Activated effector memory CD4-positive, alpha-beta T cell treated with anti-CD3 and anti-CD28 coated beads, Interleukin-2, amount 50 U/mL, for 16 hours (primary cell): Measurements from ENCODE around the gene SCYL2.
A peak's percentile ranks its signal among the peaks of the same experiment; 100 is the strongest.
"Not testable (repeated sequence)": the region's sequence is repeated elsewhere in the genome, so short reads cannot be mapped to it uniquely, and the experiment has no call there.

ENCODE experiments used
- DNase-seq: peaks from one replicate; pipeline ENCODE4 v3.0.0-alpha.2; 2020

SCYL2 gene

GRCh38 chr12:100265107-100265506, 1.9 kb upstream of the SCYL2 start:
- not testable (repeated sequence) for DNase-seq

GRCh38 chr12:100265732-100266584, 1.0 kb upstream of the SCYL2 start:
- DNase-seq: no peak

GRCh38 chr12:100266585-100266834, 467 bp upstream of the SCYL2 start:
- peak; percentile 97 for DNase-seq

- no peak for DNase-seq
These were observed 765 bp downstream of the SCYL2 start for GRCh38 chr12:100267603-100268281.

GRCh38 chr12:100268835-100269564, 2.0 kb downstream of the SCYL2 start:
- no peak for DNase-seq

- DNase-seq: no peak
These were observed 6.8 kb downstream of the SCYL2 start for GRCh38 chr12:100273782-100274181.

GRCh38 chr12:100274291-100274690, 7.3 kb downstream of the SCYL2 start:
- DNase-seq: no peak

GRCh38 chr12:100279159-100279558, 12.2 kb downstream of the SCYL2 start:
- DNase-seq: no peak

- DNase-seq: no peak
These were observed 12.7 kb downstream of the SCYL2 start for GRCh38 chr12:100279607-100280244.

- DNase-seq: not testable (repeated sequence)
These were observed 17.6 kb downstream of the SCYL2 start for GRCh38 chr12:100284556-100284955.

- no peak for DNase-seq
These were observed 22.1 kb downstream of the SCYL2 start for GRCh38 chr12:100289038-100289437.

GRCh38 chr12:100290016-100290415, 23.0 kb downstream of the SCYL2 start:
- DNase-seq: no peak

GRCh38 chr12:100293017-100293416, 26.0 kb downstream of the SCYL2 start:
- no peak for DNase-seq

- DNase-seq: not testable (repeated sequence)
These were observed 27.4 kb downstream of the SCYL2 start for GRCh38 chr12:100294366-100294765.

- DNase-seq: no peak
These were observed 29.0 kb downstream of the SCYL2 start for GRCh38 chr12:100295764-100296555.

GRCh38 chr12:100302081-100302480, 35.1 kb downstream of the SCYL2 start:
- no peak for DNase-seq

- no peak for DNase-seq
These were observed 36.9 kb downstream of the SCYL2 start for GRCh38 chr12:100303831-100304230.

GRCh38 chr12:100304334-100304733, 37.4 kb downstream of the SCYL2 start:
- DNase-seq: not testable (repeated sequence)

GRCh38 chr12:100308138-100308537, 41.2 kb downstream of the SCYL2 start:
- DNase-seq: not testable (repeated sequence)

- DNase-seq: no peak
These were observed 44.3 kb downstream of the SCYL2 start for GRCh38 chr12:100311317-100311716.

- DNase-seq: no peak
These were observed 50.4 kb downstream of the SCYL2 start for GRCh38 chr12:100317371-100317770.

GRCh38 chr12:100324498-100324897, 57.5 kb downstream of the SCYL2 start:
- no peak for DNase-seq
